Caco-2 (cell line): Measurements from ENCODE around the gene SCN4A. TPM values are rescaled to one million over a fixed set of nuclear protein-coding genes. Genes with fewer than 3 reads are reported as not detected.

Experiments
- BruUV-seq: library from RNA; stranded (reverse); fragments of 400-500 nt; replicated peaks from 2 replicates; lab custom pipeline; 2021; lab: Mats Ljungman, UMichigan
- CTCF ChIA-PET: fragments of 300-600 bp; sonication (Branson Sonifier 250); formaldehyde crosslinking; loops from one replicate; lab custom pipeline; 2022; ENCODE audit warnings: antibody characterized with exemption; lab: Charles Lee
- POLR2A ChIA-PET: fragments of 300-600 bp; sonication (Branson Sonifier 250); formaldehyde crosslinking; loops from one replicate; lab custom pipeline; 2022; ENCODE audit warnings: antibody characterized with exemption; lab: Charles Lee
- DNase-seq, 2 experiments: peaks; one replicate each; pipeline versions ENCODE4 v3.0.0 to v3.0.0-alpha.2; 2020 to 2022
- H3K27me3 ChIP-seq: replicated peaks from 2 replicates; pipeline ENCODE4 v1.6.0; 2011; ENCODE audit warnings: low read length; ENCODE audit not compliant: control insufficient read depth, insufficient read depth
- H3K36me3 ChIP-seq: 2 replicates; pipeline ENCODE4 v1.5.1; 2011; ENCODE audit warnings: low read length; ENCODE audit not compliant: control insufficient read depth, insufficient read depth
- H3K4me1 ChIP-seq: fragments of 250-450 bp; sonication (Bioruptor Pico); 2 replicates; pipeline ENCODE4 v1.5.1; 2020; ENCODE audit warnings: mild to moderate bottlenecking
- H3K4me3 ChIP-seq: 2 replicates; pipeline ENCODE4 v1.5.1; 2011; ENCODE audit warnings: low read depth, mild to moderate bottlenecking, control low read depth, low read length
- H3K9me3 ChIP-seq: fragments of 250-450 bp; sonication (Bioruptor Pico); 2 replicates; pipeline ENCODE4 v1.5.1; 2020; ENCODE audit warnings: mild to moderate bottlenecking, moderate library complexity
- H3K27ac Mint-ChIP-seq: one replicate; pipeline ENCODE4 v1.8.0; 2022; ENCODE audit warnings: mixed read lengths; ENCODE audit not compliant: unreplicated experiment
- H3K27me3 Mint-ChIP-seq: one replicate; pipeline ENCODE4 v1.8.0; 2022; ENCODE audit warnings: mixed read lengths; ENCODE audit not compliant: insufficient read depth, unreplicated experiment
- H3K36me3 Mint-ChIP-seq: one replicate; pipeline ENCODE4 v1.8.0; 2022; ENCODE audit warnings: mild to moderate bottlenecking, mixed read lengths; ENCODE audit not compliant: insufficient read depth, unreplicated experiment
- H3K4me1 Mint-ChIP-seq: one replicate; pipeline ENCODE4 v1.8.0; 2022; ENCODE audit warnings: low read depth, mixed read lengths; ENCODE audit not compliant: unreplicated experiment
- H3K4me3 Mint-ChIP-seq: one replicate; pipeline ENCODE4 v1.8.0; 2022; ENCODE audit warnings: mild to moderate bottlenecking, moderate library complexity, mixed read lengths; ENCODE audit not compliant: unreplicated experiment
- H3K9me3 Mint-ChIP-seq: one replicate; pipeline ENCODE4 v1.8.0; 2022; ENCODE audit warnings: mixed read lengths; ENCODE audit not compliant: unreplicated experiment
- CTCF ChIP-seq, 2 experiments: fragments of 200-600 bp in 1 of 2; IDR thresholded peaks; 1 replicate in 1 of 2; 2 replicates in 1 of 2; pipeline versions ENCODE4 v1.5.1 to v1.8.0; 2011 to 2022; ENCODE audit warnings: antibody characterized with exemption in 1 of 2, control low read depth in 1 of 2, inconsistent platforms in 1 of 2, low read depth in 1 of 2, low read length in 1 of 2, mild to moderate bottlenecking in 1 of 2, moderate library complexity in 1 of 2; ENCODE audit not compliant: insufficient read depth in 1 of 2, severe bottlenecking in 1 of 2, unreplicated experiment in 1 of 2
- intact Hi-C: fragments of 100-400 bp; cut with micrococcal nuclease; formaldehyde crosslinking; loops from one replicate; pipeline ENCODE4 v1.10.0; 2022; ENCODE audit not compliant: unreplicated experiment
- total RNA-seq: library from RNA; stranded (reverse); gene quantifications from 2 replicates; pipeline ENCODE4 v1.2.3, GENCODE V29; 2022

The SCN4A gene
- total RNA-seq, 1 experiment from 2014 or later: not detected

- Mint-ChIP-seq H3K27me3 (peaks cover 27% of the 10 kb centered on the region), H3K4me1 (no peaks in the 10 kb centered on the region), H3K27ac (no peak overlapping the region), H3K36me3 (no peaks in the 10 kb centered on the region), H3K4me3 (no peak overlapping the region), H3K9me3 (no peaks in the 10 kb centered on the region)
- H3K9me3 ChIP-seq: no peaks in the 10 kb centered on the region
- H3K4me1 ChIP-seq: no peaks in the 10 kb centered on the region
- BruUV-seq: no TSS peak
- H3K4me3 ChIP-seq: no peak overlapping the region
- intact Hi-C loops: no loop called here
- H3K27me3 ChIP-seq: no peaks in the 10 kb centered on the region
- H3K36me3 ChIP-seq: no peaks in the 10 kb centered on the region
- ChIA-PET CTCF (interaction anchor here (0.6 kb wide), 1 partner anchor 163 kb away, joined by 3 read pairs; no protein-coding TSS in a partner anchor), POLR2A (no interaction called here)
- TF ChIP-seq CTCF (IDR thresholded peaks at IDR 0.05; ENCODE audit: insufficient read depth in 1 of 2, low read depth in 1 of 2, low read length in 1 of 2, severe bottlenecking in 1 of 2, unreplicated experiment in 1 of 2): no peak
- DNase-seq: no peak
Measured at GRCh38 chr17:63914471-63914870, 58.2 kb downstream of the SCN4A start.

- H3K9me3 ChIP-seq: no peaks in the 10 kb centered on the region
- no TSS peak for BruUV-seq
- intact Hi-C loops: no loop called here
- Mint-ChIP-seq H3K27me3 (peaks cover 31% of the 10 kb centered on the region), H3K36me3 (no peaks in the 10 kb centered on the region), H3K9me3 (no peaks in the 10 kb centered on the region), H3K27ac (no peak overlapping the region), H3K4me1 (no peaks in the 10 kb centered on the region), H3K4me3 (no peak overlapping the region)
- ChIA-PET CTCF (interaction anchor here (0.6 to 2.5 kb wide), 12 partner anchors 19 to 222 kb away, joined by 3 to 16 read pairs (median 4); no protein-coding TSS in a partner anchor), POLR2A (no interaction called here)
- no peaks in the 10 kb centered on the region; the same call in 1 of the 2 replicates for H3K27me3 ChIP-seq
- TF ChIP-seq CTCF (IDR thresholded peaks at IDR 0.05; ENCODE audit: insufficient read depth in 1 of 2, low read depth in 1 of 2, low read length in 1 of 2, severe bottlenecking in 1 of 2, unreplicated experiment in 1 of 2): peak; percentile 80 to 87
- H3K36me3 ChIP-seq: no peaks in the 10 kb centered on the region
- H3K4me3 ChIP-seq: no peak overlapping the region
- no peaks in the 10 kb centered on the region for H3K4me1 ChIP-seq
- DNase-seq: peak in 1 of 2 experiments; percentile 66
Measured at GRCh38 chr17:63911657-63912100, 61.0 kb downstream of the SCN4A start.

GRCh38 chr17:63911041-63911635, 61.6 kb downstream of the SCN4A start, which contains the start of gene CSHL1:
Gene CSHL1 (minus strand): TSS chr17:63911258. CDS start chr17:63911196, 62 bp downstream.
- H3K4me1 ChIP-seq: no peaks in the 10 kb centered on the region
- no peaks in the 10 kb centered on the region for H3K4me1 Mint-ChIP-seq
- no peaks in the 10 kb centered on the region for H3K9me3 Mint-ChIP-seq
- no peak within 1 kb of the TSS for H3K4me3 ChIP-seq
- no peak for TF ChIP-seq CTCF (IDR thresholded peaks at IDR 0.05; ENCODE audit: insufficient read depth in 1 of 2, low read depth in 1 of 2, low read length in 1 of 2, severe bottlenecking in 1 of 2, unreplicated experiment in 1 of 2)
- ChIA-PET POLR2A (no interaction called here), CTCF (interaction anchor here (0.6 to 2.5 kb wide), 10 partner anchors 22 to 222 kb away, joined by 3 to 16 read pairs (median 4); no protein-coding TSS in a partner anchor)
- no TSS peak for BruUV-seq
- H3K27me3 Mint-ChIP-seq: peaks cover 26% of the 10 kb centered on the region
- no peak within 1 kb of the TSS for H3K4me3 Mint-ChIP-seq
- intact Hi-C loops: no loop called here
- no peak within 1 kb of the TSS for H3K27ac Mint-ChIP-seq
- no peaks in the 10 kb centered on the region for H3K9me3 ChIP-seq
- no peaks in the 10 kb centered on the region for H3K36me3 Mint-ChIP-seq
- H3K27me3 ChIP-seq: no peaks in the 10 kb centered on the region; the same call in 1 of the 2 replicates
- no peaks in the 10 kb centered on the region for H3K36me3 ChIP-seq
- no peak for DNase-seq
